Measurements from ENCODE around the gene PRKCE.

Gene PRKCE

DNA sequence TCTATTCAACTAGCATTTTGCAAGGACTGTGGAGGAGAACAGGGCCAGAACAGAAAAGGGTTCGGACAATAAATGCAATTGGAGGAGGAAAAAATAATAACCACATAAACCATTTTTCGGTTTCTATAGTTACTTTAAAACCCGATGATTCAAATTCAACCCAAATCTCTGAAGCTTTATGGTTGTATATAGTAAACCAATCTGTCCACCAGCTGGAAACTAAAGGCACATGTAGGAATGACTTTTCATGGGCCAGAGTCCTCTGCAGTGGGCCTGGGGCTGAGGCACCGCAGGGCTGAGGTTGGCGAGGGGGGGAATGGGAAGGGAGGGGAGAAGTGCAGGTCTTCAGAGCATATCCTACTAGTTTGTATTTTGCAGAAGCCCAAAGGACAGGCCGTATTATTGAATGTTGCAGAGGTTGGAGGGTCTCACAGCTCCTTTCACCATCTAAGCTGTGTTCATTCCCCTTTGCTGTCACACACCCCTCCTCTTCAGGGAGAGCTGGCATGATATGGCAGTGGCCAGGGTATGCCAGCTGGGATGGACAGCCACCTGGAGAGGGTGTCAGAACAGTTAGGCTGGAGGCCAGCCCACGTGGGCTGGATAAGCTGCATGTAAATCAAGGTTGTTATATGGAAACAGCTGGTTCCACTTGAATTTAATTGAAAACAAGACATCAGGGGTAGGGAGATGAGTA, 267.1 kb downstream of the PRKCE start:
- H3K9ac ChIP-seq (ENCODE audit: insufficient read length): no peak overlapping the region
- TF ChIP-seq POLR2AphosphoS5 (IDR thresholded peaks at IDR 0.05; ENCODE audit: borderline replicate concordance, low read depth, low read length) (no peak), EZH2 (IDR thresholded peaks at IDR 0.05) (no peak), FOXP2 (optimal IDR thresholded peaks at IDR 0.05; ENCODE audit: control extremely low read depth, extremely low read length, insufficient read depth) (no peak)
- H3K27ac ChIP-seq: no peak overlapping the region

GRCh38 chr2:45919160-45919650, 267.7 kb downstream of the PRKCE start:
- no peak for DNase-seq (ENCODE audit: low read depth, low spot score)
- H3K4me3 ChIP-seq: no peak overlapping the region
- H3K9ac ChIP-seq (ENCODE audit: insufficient read length): no peak overlapping the region
- no peak overlapping the region for H3K27ac ChIP-seq
- no peaks in the 10 kb centered on the region for H3K36me3 ChIP-seq (ENCODE audit: insufficient read depth, low read length)
- TF ChIP-seq POLR2AphosphoS5 (IDR thresholded peaks at IDR 0.05; ENCODE audit: borderline replicate concordance, low read depth, low read length) (no peak), EZH2 (IDR thresholded peaks at IDR 0.05) (no peak), FOXP2 (optimal IDR thresholded peaks at IDR 0.05; ENCODE audit: control extremely low read depth, extremely low read length, insufficient read depth) (no peak)
- H3K9me3 ChIP-seq (ENCODE audit: low read depth, low read length): no peaks in the 10 kb centered on the region

More for the DNA sequence above, 267.1 kb downstream of the PRKCE start:
- H3K4me3 ChIP-seq: no peak overlapping the region
- H3K36me3 ChIP-seq (ENCODE audit: insufficient read depth, low read length): no peaks in the 10 kb centered on the region
- no peak for DNase-seq (ENCODE audit: low read depth, low spot score)
- no peaks in the 10 kb centered on the region for H3K9me3 ChIP-seq (ENCODE audit: low read depth, low read length)

- no peak for TF ChIP-seq POLR2AphosphoS5 (IDR thresholded peaks at IDR 0.05; ENCODE audit: borderline replicate concordance, low read depth, low read length)
- TF ChIP-seq EZH2 (IDR thresholded peaks at IDR 0.05): no peak
- TF ChIP-seq FOXP2 (optimal IDR thresholded peaks at IDR 0.05; ENCODE audit: control extremely low read depth, extremely low read length, insufficient read depth): no peak
- no peak for DNase-seq (ENCODE audit: low read depth, low spot score)
- H3K9ac ChIP-seq (ENCODE audit: insufficient read length): no peak overlapping the region
- no peak overlapping the region for H3K27ac ChIP-seq
- no peaks in the 10 kb centered on the region for H3K36me3 ChIP-seq (ENCODE audit: insufficient read depth, low read length)
- H3K9me3 ChIP-seq (ENCODE audit: low read depth, low read length): no peaks in the 10 kb centered on the region
- no peak overlapping the region for H3K4me3 ChIP-seq
Observed at GRCh38 chr2:45919711-45920111, 268.2 kb downstream of the PRKCE start.

GRCh38 chr2:45921921-45922320, 270.4 kb downstream of the PRKCE start:
- Histone ChIP-seq H3K9me3 (ENCODE audit: low read depth, low read length) (no peaks in the 10 kb centered on the region), H3K4me3 (no peak overlapping the region), H3K36me3 (ENCODE audit: insufficient read depth, low read length) (no peaks in the 10 kb centered on the region), H3K9ac (ENCODE audit: insufficient read length) (no peak overlapping the region), H3K27ac (no peak overlapping the region)
- no peak for TF ChIP-seq POLR2AphosphoS5 (IDR thresholded peaks at IDR 0.05; ENCODE audit: borderline replicate concordance, low read depth, low read length)
- no peak for TF ChIP-seq FOXP2 (optimal IDR thresholded peaks at IDR 0.05; ENCODE audit: control extremely low read depth, extremely low read length, insufficient read depth)
- TF ChIP-seq EZH2 (IDR thresholded peaks at IDR 0.05): no peak
- no peak for DNase-seq (ENCODE audit: low read depth, low spot score)

- H3K9ac ChIP-seq (ENCODE audit: insufficient read length): no peak overlapping the region
- H3K27ac ChIP-seq: no peak overlapping the region
- TF ChIP-seq EZH2 (IDR thresholded peaks at IDR 0.05) (no peak), POLR2AphosphoS5 (IDR thresholded peaks at IDR 0.05; ENCODE audit: borderline replicate concordance, low read depth, low read length) (no peak), FOXP2 (optimal IDR thresholded peaks at IDR 0.05; ENCODE audit: control extremely low read depth, extremely low read length, insufficient read depth) (no peak)
- no peak overlapping the region for H3K4me3 ChIP-seq
- no peaks in the 10 kb centered on the region for H3K9me3 ChIP-seq (ENCODE audit: low read depth, low read length)
- no peaks in the 10 kb centered on the region for H3K36me3 ChIP-seq (ENCODE audit: insufficient read depth, low read length)
- no peak for DNase-seq (ENCODE audit: low read depth, low spot score)
Observed at GRCh38 chr2:45922577-45922988, 271.1 kb downstream of the PRKCE start.

DNA sequence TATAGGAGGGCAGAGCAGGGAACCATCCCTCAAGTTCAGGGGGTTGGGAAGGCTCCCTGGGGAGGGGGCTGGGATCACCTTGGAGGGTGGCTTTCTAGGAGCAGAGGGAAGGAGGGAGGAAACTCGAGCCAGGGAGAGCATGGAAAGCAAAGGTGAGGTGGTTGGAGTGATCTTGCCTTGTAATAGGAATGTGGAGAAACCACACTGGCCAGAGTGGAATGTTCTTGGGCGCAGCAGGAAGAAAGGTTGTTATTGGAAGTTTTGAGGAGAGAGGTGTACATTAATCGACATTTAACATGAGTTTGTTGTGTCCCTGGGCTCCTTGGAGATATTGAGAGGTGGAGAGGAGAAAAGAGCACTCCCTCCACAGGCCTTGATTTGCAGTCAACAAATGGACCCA, 272.2 kb downstream of the PRKCE start:
- Histone ChIP-seq H3K9ac (ENCODE audit: insufficient read length) (no peak overlapping the region), H3K36me3 (ENCODE audit: insufficient read depth, low read length) (no peaks in the 10 kb centered on the region), H3K4me3 (no peak overlapping the region), H3K27ac (no peak overlapping the region), H3K9me3 (ENCODE audit: low read depth, low read length) (no peaks in the 10 kb centered on the region)
- TF ChIP-seq POLR2AphosphoS5 (IDR thresholded peaks at IDR 0.05; ENCODE audit: borderline replicate concordance, low read depth, low read length) (no peak), EZH2 (IDR thresholded peaks at IDR 0.05) (no peak), FOXP2 (optimal IDR thresholded peaks at IDR 0.05; ENCODE audit: control extremely low read depth, extremely low read length, insufficient read depth) (no peak)
- no peak for DNase-seq (ENCODE audit: low read depth, low spot score)

- Histone ChIP-seq H3K9ac (ENCODE audit: insufficient read length) (no peak overlapping the region), H3K4me3 (no peak overlapping the region), H3K9me3 (ENCODE audit: low read depth, low read length) (no peaks in the 10 kb centered on the region), H3K27ac (no peak overlapping the region), H3K36me3 (ENCODE audit: insufficient read depth, low read length) (no peaks in the 10 kb centered on the region)
- no peak for TF ChIP-seq FOXP2 (optimal IDR thresholded peaks at IDR 0.05; ENCODE audit: control extremely low read depth, extremely low read length, insufficient read depth)
- DNase-seq (ENCODE audit: low read depth, low spot score): no peak
Observed at GRCh38 chr2:45925026-45925425, 273.6 kb downstream of the PRKCE start.

GRCh38 chr2:45925636-45926366, 274.3 kb downstream of the PRKCE start:
- H3K27ac ChIP-seq: no peak overlapping the region
- H3K4me3 ChIP-seq: no peak overlapping the region
- no peaks in the 10 kb centered on the region for H3K36me3 ChIP-seq (ENCODE audit: insufficient read depth, low read length)
- no peak overlapping the region for H3K9ac ChIP-seq (ENCODE audit: insufficient read length)
- H3K9me3 ChIP-seq (ENCODE audit: low read depth, low read length): no peaks in the 10 kb centered on the region
- TF ChIP-seq FOXP2 (optimal IDR thresholded peaks at IDR 0.05; ENCODE audit: control extremely low read depth, extremely low read length, insufficient read depth): no peak
- TF ChIP-seq POLR2AphosphoS5 (IDR thresholded peaks at IDR 0.05; ENCODE audit: borderline replicate concordance, low read depth, low read length): no peak
- TF ChIP-seq EZH2 (IDR thresholded peaks at IDR 0.05): no peak
- DNase-seq (ENCODE audit: low read depth, low spot score): no peak
